Measurements from ENCODE around the gene C20orf96.
"Not testable (repeated sequence)": the region's sequence is repeated elsewhere in the genome, so short reads cannot be mapped to it uniquely, and the experiment has no call there.

C20orf96 gene, protein sequence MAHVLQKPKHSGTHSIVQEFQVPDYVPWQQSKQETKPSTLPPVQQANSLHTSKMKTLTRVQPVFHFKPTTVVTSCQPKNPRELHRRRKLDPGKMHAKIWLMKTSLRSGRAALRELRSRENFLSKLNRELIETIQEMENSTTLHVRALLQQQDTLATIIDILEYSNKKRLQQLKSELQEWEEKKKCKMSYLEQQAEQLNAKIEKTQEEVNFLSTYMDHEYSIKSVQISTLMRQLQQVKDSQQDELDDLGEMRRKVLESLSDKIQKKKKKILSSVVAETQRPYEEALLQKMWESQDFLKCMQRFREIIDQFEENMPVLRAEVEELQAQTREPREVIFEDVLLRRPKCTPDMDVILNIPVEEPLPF

DNA sequence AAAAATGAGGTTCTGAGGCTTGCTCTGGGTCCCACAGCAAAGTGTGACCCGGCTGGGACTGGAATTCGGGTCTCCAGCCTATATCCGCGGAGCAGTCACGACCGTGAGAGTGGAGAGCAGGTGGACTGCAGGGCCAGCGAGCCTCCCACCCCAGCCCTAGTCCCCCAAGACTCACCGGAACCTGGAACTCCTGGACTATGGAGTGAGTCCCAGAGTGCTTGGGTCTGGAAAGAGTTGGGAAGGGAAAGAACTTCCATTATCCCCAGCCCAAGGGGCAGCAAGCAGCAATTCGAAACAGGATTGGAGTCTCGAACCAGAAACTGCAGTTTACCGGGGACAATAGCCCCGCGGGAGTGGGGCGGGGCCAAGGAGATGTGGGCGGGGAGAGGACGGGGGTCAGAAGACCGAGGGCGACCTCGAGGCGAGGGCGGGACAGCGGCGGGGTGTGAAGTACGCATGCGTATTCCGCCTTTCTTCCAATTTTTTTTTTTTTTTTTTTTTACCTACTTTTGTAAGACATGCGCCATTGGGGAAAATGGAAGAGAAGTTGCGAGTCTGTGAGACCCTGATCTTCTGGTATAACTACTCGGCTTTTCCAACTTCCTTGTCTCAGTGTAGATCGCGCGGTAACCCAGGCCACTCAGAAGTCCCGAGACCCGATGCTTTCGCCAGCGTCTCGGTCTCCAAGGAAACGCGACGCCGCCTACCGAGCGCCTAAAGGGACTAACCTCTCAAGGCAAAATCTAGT, at the start of gene C20orf96:
TSS of gene C20orf96 (minus strand) at position 667 of the 748 bp plus-strand sequence. CDS start at position 527, 140 bp downstream.
- peak; percentile 88 for DNase-seq (ENCODE audit: low read depth)

- DNase-seq (ENCODE audit: low read depth): not testable (repeated sequence)
These were observed 45.5 kb upstream of the C20orf96 start for GRCh38 chr20:336040-336439.

GRCh38 chr20:334578-334977, 44.0 kb upstream of the C20orf96 start:
- DNase-seq (ENCODE audit: low read depth): no peak

- peak; percentile 71 for DNase-seq (ENCODE audit: low read depth)
These were observed 39.9 kb upstream of the C20orf96 start for GRCh38 chr20:330233-331149.

GRCh38 chr20:329851-330232, 39.3 kb upstream of the C20orf96 start:
- DNase-seq (ENCODE audit: low read depth): no peak

GRCh38 chr20:328975-329695, 38.6 kb upstream of the C20orf96 start:
- DNase-seq (ENCODE audit: low read depth): no peak

GRCh38 chr20:328027-328974, 37.8 kb upstream of the C20orf96 start:
- no peak for DNase-seq (ENCODE audit: low read depth)

DNA sequence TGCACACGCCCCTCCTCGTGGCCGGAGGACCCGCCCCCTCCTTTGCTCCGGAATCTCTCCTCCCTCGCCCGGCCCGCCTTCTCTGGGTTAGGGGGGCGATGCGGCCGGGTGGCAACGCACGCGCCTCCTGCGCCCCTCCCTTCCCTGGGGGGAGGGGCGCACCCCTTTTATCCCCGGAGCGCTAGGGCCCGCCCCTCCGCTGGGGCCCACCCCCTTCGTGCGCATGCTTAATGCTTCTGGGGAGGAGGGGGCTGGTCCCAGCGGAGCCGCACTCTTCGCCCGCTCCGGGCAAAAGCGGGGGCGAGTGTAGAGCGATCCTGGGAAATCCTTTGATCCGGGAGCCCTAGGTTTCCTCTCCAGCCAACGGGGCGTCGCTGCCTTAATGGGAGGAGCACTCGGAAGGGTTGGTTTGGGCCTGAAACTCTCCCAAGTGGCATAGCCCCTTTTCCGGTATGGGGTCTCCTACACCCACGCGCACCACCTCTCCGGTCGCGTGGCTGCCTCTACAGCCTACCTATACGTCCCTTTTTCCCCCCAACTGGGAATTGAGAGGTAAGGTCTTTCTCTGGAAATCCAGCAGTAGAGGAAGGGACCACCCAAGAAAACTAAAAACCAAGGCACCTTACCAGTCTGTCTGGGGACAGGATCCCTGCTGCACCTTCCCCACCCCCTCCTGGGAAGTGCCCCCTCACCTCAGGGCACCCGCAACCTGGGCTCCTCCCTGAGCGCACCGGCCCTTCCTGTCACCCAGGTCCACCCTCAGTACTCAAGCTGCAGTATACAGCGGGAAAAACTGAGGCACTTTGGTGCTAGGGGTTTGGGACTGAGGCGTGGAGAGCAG, 36.9 kb upstream of the C20orf96 start:
- peak; percentile 94 for DNase-seq (ENCODE audit: low read depth)

DNA sequence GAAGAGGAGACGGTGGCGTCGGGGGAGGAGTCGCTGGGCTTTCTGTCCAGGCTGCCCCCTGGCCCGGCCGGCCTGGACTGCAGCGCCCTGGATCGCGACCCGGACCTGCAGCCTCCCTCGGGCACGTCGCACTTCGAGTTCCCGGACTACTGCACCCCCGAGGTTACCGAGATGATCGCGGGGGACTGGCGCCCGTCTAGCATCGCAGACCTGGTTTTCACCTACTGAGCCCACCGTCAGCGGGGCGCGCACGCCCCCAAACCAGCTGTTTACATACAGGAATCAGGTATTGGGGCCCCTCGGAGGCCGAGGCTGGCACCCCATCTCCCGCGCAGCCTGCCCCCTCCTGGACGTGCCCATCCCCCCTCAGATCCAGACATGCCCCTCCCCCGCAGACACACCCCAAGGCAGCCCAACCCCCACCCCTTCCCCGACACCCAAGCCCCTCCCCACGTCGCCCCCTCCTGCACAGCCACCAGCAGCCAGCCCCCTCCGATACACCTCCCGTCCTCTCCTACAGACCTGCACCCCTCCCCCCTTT, 36.2 kb upstream of the C20orf96 start:
- DNase-seq (ENCODE audit: low read depth): no peak

GRCh38 chr20:325889-326644, 35.5 kb upstream of the C20orf96 start:
- DNase-seq (ENCODE audit: low read depth): peak; percentile 64

DNA sequence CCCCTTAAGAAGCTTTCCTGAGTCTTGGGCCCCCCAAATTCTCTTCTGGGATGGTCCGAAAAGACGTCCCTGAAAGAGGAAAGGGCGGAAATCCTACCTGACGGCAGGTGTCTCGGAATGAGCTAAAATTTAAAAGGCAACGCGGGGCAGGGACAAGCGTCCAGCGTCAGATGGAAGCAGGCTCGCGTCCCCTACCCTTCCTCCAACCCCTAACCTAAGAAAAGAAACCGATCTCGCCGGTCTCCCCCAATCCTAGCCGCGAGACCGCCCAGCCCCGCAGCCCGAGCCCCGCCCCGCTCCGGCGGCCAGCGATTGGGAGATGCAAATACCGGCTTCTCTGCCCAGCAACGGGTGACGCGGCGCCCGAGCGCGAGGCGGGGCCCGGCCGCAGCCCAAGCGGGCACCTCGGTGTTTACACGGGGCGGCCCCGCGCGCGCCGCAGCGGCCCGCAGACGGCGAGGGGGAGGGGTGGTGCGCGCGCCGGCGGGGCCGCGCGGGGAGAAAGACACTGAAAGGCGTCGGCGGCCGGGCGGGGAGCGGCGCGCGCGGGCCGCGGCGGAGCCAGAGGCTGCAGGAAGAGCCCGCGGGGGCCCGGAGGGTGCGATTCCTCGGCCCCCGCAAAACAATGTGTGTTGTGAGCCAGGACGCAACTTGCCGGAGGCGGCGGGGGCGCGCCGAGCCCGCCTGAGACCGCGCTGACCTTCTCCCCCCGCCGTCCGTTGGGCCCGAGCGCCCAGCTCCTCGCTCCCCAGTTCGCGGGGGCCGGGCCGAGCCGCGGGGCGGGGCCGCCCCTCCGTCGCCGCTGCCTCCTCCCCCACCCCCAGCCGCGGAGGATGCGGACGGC, 34.7 kb upstream of the C20orf96 start, which contains the start of gene SOX12:
TSS of gene SOX12 (plus strand) at position 508 of the 844 bp plus-strand sequence. CDS start 373 bp downstream, outside the sequence.
- DNase-seq (ENCODE audit: low read depth): peak; percentile 87

GRCh38 chr20:324177-325044, 33.9 kb upstream of the C20orf96 start:
- peak; percentile 92 for DNase-seq (ENCODE audit: low read depth)

GRCh38 chr20:316316-317068, 25.9 kb upstream of the C20orf96 start:
- no peak for DNase-seq (ENCODE audit: low read depth)

- no peak for DNase-seq (ENCODE audit: low read depth)
These were observed 23.4 kb upstream of the C20orf96 start for GRCh38 chr20:313948-314347.

GRCh38 chr20:313402-313801, 22.9 kb upstream of the C20orf96 start:
- DNase-seq (ENCODE audit: low read depth): no peak

DNA sequence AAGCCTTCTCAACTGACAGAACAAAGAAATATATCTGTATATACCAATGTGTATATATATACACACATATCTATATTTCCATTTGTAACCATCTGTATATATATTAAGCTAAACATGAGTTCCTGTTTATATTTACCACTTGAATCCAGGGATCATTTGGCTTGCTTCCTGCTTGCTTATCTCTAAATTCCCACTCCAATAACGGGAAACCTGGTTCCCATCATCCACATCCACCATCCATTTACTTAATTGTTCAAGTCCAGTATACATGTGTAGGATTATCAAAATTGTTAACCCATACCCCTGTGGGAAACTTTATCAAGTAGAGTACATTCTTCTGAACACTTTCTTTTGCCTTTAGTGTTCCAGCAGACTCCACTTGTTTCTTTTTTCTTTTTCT, 22.3 kb upstream of the C20orf96 start:
- DNase-seq (ENCODE audit: low read depth): no peak

Data from CMK (cell line).